Neural cell (in vitro differentiated cells): ENCODE measurements around the gene CNTLN. TPM values are rescaled to one million over a fixed set of nuclear protein-coding genes. Genes with fewer than 3 reads are reported as not detected.

ENCODE experiments used
- polyA plus RNA-seq: library from polyadenylated mRNA; depleted of rRNA; stranded (reverse); fragments of >200 nt; gene quantifications from 2 replicates; pipeline ENCODE4 v1.2.3, GENCODE V29; 2014
- small RNA-seq, 3 experiments: library from RNA; depleted of rRNA; stranded (forward); fragments of <200 nt; gene quantifications; one replicate each; pipeline ENCODE3, GENCODE V24; 2012

CNTLN gene
- polyA plus RNA-seq, 1 donor from 2014 or later, result 5.0 TPM

Small RNA genes within 50 kb of the gene (small RNA-seq; reads per million reads assigned to genes)
- gene RPS29P33, result 0 reads per million in 3 experiments
